GM18873 (cell line): ENCODE measurements around the gene KLHL24.
"Not testable (repeated sequence)": the region's sequence is repeated elsewhere in the genome, so short reads cannot be mapped to it uniquely, and the experiment has no call there.

Experiments used
- ATAC-seq: cut with Tn5 transposase; IDR thresholded peaks from one replicate; pipeline ENCODE4 v1.9.1; 2021; ENCODE audit warnings: mild to moderate bottlenecking, moderate library complexity, moderate number of reproducible peaks; ENCODE audit not compliant: unreplicated experiment, low FRiP score

Gene KLHL24, protein sequence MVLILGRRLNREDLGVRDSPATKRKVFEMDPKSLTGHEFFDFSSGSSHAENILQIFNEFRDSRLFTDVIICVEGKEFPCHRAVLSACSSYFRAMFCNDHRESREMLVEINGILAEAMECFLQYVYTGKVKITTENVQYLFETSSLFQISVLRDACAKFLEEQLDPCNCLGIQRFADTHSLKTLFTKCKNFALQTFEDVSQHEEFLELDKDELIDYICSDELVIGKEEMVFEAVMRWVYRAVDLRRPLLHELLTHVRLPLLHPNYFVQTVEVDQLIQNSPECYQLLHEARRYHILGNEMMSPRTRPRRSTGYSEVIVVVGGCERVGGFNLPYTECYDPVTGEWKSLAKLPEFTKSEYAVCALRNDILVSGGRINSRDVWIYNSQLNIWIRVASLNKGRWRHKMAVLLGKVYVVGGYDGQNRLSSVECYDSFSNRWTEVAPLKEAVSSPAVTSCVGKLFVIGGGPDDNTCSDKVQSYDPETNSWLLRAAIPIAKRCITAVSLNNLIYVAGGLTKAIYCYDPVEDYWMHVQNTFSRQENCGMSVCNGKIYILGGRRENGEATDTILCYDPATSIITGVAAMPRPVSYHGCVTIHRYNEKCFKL

GRCh38 chr3:183635431-183636220 lies at the start of gene KLHL24:
Gene KLHL24, plus strand, starts transcription at chr3:183635623. Its CDS starts 14,734 bp downstream, at chr3:183650357.
- ATAC-seq, result peak; percentile 85

- no peak for ATAC-seq
Measured at GRCh38 chr3:183586477-183586876, 48.9 kb upstream of the KLHL24 start.

DNA sequence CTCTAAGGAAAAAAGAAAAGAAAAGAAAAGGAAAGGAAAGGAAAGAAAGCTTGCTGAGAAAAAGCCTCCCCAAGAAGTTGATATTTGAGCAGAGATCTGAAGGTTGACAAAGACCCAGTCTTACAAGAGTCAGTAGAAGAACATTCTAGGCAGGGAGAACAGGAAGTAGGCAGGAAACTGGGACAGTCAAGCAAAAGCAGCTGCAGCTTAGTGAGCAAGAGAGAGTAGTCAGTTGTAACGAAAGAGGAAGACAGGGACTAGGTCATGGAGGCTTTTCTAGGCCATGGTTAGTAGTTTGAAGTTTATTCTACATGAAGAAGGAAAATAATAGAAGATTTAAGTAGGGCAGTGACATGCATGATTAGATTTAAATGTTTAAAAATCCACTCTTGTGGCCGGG lies 48.1 kb upstream of the KLHL24 start:
- ATAC-seq, result no peak

- ATAC-seq, result no peak
Measured at GRCh38 chr3:183590442-183590841, 45.0 kb upstream of the KLHL24 start.

- ATAC-seq, result peak; percentile 94
Measured at GRCh38 chr3:183591881-183592521, 43.4 kb upstream of the KLHL24 start.

DNA sequence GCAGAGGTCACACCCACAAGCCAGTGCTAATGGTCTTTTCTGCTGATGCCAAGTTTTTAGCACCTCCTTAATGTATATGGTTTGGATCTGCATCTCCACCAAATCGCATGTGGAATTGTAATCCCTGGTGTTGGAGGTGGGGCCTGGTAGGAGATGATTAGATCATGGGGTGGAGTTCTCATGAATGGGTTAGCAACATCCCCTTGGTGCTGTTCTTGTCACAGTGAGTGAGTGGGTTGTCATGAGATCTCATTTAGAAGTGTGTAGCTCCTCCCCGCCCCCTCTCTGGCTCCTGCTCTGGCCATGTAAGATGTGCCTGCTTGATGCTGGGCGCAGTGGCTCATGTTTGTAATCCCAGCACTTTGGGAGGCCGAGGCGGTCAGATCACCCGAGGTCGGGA lies 42.6 kb upstream of the KLHL24 start:
- no peak for ATAC-seq

DNA sequence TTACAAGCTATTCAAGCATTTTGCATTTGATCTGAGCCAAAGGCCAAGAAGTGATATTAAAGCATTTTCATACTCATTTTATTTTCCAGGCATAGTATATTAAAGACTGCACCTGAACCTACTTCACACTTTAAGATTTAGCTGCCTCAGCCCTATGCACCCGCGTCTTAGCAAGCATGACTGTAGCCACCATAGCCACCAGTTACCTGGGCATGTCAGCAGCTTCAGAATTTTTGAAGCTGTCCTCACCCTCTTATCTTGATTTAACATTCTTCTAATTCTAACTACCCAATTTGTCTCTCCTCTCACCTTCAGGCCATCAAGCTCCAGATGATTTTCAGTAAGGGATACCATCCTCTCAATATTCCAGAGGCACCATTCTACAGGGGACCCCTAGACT lies 40.8 kb upstream of the KLHL24 start:
- ATAC-seq, result no peak

GRCh38 chr3:183597959-183598358 lies 37.5 kb upstream of the KLHL24 start:
- ATAC-seq, result no peak

DNA sequence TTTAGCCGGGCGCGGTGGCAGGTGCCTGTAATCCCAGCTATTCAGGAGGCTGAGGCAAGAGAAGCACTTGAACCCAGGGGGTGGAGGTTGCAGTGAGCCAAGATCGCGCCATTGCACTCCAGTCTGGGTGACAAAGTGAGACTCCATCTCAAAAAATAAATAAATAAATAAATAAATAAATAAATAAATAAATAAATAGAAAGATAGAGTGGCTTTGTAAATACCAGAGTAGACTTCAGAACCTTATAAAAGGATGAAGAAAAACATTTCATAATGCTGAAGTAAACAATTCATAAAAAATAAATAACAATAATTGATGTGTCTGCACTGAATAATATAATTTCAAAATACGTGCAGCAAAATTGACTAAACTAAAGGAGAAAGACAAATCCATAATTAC lies 24.1 kb upstream of the KLHL24 start:
- ATAC-seq, result not testable (repeated sequence)

DNA sequence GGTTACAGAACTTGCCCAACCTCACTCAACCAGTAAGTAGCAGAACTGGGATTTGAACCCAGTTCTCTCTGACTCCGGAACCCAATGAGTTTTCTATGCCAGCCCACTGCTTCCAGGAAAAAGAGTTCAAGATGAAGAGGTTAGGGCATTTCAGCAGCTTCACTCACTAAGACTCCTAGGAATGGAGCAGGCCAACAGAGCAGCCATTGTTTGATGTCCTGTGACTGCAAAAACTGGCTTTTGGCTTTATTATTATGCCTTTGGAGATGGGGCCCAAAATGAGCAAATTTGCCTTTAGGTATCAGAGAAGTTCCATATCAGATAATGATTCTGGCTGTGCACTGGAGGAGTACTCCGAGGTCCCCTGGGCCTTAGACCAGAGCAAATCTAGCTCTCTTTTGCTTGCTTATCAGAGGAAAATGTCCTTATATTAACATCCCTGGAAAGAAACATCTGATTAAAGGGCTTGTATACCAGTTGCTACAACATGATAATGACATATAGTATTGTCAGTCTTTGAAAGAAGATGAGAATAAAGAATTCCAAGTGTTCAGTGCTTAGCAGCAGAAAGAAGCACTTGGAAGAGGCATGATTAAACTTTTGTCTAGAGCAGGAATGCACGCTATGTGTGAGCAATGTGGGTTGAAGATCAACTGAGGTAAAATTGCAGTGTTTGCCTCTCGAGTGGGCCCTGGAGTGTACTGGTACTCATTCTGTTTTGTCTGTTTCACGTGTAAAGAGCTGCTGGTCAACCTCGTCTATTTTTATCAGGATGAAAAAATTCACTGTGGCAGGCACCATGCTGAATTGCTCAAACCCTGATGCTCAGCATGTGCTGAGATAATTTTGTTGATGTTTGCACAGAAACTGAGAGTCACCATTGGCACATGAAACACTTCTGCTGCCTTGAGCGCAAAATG lies 21.8 kb upstream of the KLHL24 start:
- no peak for ATAC-seq

DNA sequence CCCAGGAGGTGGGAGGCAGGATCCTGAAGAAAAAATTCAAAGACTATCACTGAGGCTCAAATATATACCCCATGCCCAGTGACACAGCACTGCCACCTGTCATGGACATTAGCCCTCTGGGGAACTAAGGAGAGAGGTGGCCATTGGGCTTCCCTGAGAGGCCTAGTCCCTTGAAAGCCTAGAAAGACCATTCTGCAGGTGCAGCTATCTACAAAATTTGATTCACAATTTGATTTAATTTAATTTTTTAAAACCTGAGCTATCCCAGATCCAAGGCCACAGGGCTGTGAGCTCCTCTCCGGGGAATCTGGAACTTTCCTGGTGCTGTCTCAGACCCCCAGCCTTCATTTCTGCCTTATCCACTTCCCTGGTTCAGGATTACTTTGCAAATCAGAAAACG lies 16.9 kb upstream of the KLHL24 start:
- ATAC-seq, result no peak

DNA sequence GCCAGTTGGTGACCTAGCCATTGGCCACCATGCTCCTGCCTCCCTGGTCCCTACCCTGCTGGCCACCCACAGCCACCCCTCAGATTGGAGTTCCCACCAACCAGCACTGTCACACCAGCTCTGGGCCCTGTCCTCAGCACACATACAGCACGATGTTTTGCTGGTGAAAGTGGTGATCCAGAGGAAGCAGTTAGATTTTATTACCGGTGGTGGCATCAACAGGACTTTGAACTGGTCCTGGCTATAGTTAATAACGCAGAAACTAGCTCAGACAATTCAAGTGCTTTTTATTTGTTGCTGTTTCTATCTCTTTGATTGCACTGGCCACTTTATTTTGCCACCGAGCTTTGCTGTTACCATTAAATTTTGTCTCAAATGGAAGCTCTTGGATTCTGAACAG lies 16.4 kb upstream of the KLHL24 start:
- ATAC-seq, result no peak

- no peak for ATAC-seq
Measured at GRCh38 chr3:183619624-183620251, 15.7 kb upstream of the KLHL24 start.

DNA sequence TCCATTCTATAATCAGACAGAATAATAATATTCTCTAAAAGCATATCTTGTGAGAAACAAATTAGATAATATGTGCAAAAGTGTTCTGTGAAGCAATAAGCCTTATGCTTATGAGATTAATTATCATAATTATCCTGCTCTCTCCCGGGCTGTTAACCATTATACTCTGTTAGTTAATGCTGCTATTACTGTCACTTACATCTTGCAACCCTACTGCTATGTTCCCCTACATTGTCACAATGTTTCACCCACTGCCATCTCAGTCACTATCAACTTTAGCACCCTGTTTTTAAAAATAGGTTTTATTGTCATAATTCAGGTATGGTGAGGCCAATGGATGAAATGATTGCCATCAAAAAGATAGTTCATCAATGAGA lies 15.2 kb upstream of the KLHL24 start:
- ATAC-seq, result no peak

DNA sequence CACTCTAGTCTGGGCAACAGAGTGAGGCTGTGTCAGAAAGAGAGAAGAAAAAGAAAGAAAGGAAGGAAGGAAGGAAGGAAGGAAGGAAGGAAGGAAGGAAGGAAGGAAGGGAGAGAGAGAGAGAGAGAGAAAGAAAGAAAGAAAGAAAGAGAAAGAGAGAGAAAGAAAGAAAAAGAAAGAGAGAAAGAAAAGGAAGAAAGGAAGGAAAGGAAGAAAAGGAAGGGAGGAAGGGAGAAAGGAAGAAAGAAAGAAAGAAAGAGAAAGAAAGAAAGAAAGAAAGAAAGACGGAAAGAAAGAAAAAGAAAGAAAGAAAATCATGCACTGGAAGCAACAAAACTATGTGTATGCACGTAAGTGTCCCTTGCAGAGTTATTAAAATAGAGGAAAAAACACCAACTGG lies 12.9 kb upstream of the KLHL24 start:
- not testable (repeated sequence) for ATAC-seq

GRCh38 chr3:183626877-183627594 lies 8.4 kb upstream of the KLHL24 start:
- no peak for ATAC-seq

GRCh38 chr3:183629546-183630301 lies 5.7 kb upstream of the KLHL24 start:
- ATAC-seq, result no peak

GRCh38 chr3:183631715-183632114 lies 3.7 kb upstream of the KLHL24 start:
- no peak for ATAC-seq
